ENCODE data around the gene RGS13.

- TF ChIP-seq CTCF (conservative IDR thresholded peaks at IDR 0.05; ENCODE audit: low read depth in 2 of 2) = no peak
- no peak for TF ChIP-seq EZH2 (IDR thresholded peaks at IDR 0.05; ENCODE audit: low read depth, unreplicated experiment)
- TF ChIP-seq JUNB (IDR thresholded peaks at IDR 0.05; ENCODE audit: unreplicated experiment) = no peak
- no peak for TF ChIP-seq CREB1 (CRISPR knock-in tag; IDR thresholded peaks at IDR 0.05; ENCODE audit: low read depth)
- no peak for TF ChIP-seq ZNF114 (CRISPR knock-in tag; IDR thresholded peaks at IDR 0.05)
- no peak for TF ChIP-seq EZH2phosphoT487 (IDR thresholded peaks at IDR 0.05; ENCODE audit: unreplicated experiment)
- no peak for TF ChIP-seq POLR2AphosphoS5 (IDR thresholded peaks at IDR 0.05; ENCODE audit: low read depth)
- no peak for TF ChIP-seq ZNF462 (CRISPR knock-in tag; IDR thresholded peaks at IDR 0.05)
- no peak for TF ChIP-seq NANOG (IDR thresholded peaks at IDR 0.05; ENCODE audit: borderline replicate concordance)
- TF ChIP-seq ETS1 (IDR thresholded peaks at IDR 0.05) = no peak
Measured at GRCh38 chr1:192697771-192698170, 61.8 kb downstream of the RGS13 start.
